IMR-90 (cell line): Measurements from ENCODE around the gene EGFR. TPM values are rescaled to one million over a fixed set of nuclear protein-coding genes. Genes with fewer than 3 reads are reported as not detected.

Source experiments
- ATAC-seq: fragments of 200-7000 bp; cut with Tn5 transposase; 2 replicates; pipeline ENCODE4 v1.9.1; 2020; ENCODE audit warnings: low read depth, mild to moderate bottlenecking, moderate library complexity
- BruUV-seq: library from RNA; stranded (reverse); fragments of 400-500 nt; replicated peaks from 2 replicates; lab custom pipeline; 2021; lab: Mats Ljungman, UMichigan
- CTCF ChIA-PET: fragments of 300-600 bp; formaldehyde crosslinking; extraction: SDS; loops from one replicate; lab custom pipeline; 2021; ENCODE audit warnings: antibody characterized with exemption; lab: Yijun Ruan, JAX
- POLR2A ChIA-PET: fragments of 300-600 bp; sonication (Branson Sonifier 250); formaldehyde crosslinking; loops from one replicate; lab custom pipeline; 2022; ENCODE audit warnings: antibody characterized with exemption; ENCODE audit not compliant: unreplicated experiment; lab: Charles Lee
- DNase-seq: peaks from one replicate; pipeline ENCODE4 v3.0.0; 2013
- H2AFZ ChIP-seq: replicated peaks from 2 replicates; pipeline ENCODE3; 2013; ENCODE audit warnings: low read length, mild to moderate bottlenecking; ENCODE audit not compliant: poor library complexity
- H2AK5ac ChIP-seq: 2 replicates; pipeline ENCODE4 v1.6.1; 2013; ENCODE audit warnings: low read depth, low read length, inconsistent platforms
- H2AK9ac ChIP-seq: replicated peaks from 2 replicates; pipeline ENCODE3; 2013; ENCODE audit warnings: mild to moderate bottlenecking, low read depth, low read length, moderate library complexity; ENCODE audit not compliant: poor library complexity
- H2BK120ac ChIP-seq: 2 replicates; pipeline ENCODE4 v1.6.1; 2013; ENCODE audit warnings: low read depth, low read length, inconsistent platforms
- H2BK15ac ChIP-seq: 3 replicates; pipeline ENCODE4 v1.6.1; 2013; ENCODE audit warnings: low read depth, low read length, inconsistent platforms
- H2BK20ac ChIP-seq: 2 replicates; pipeline ENCODE4 v1.6.1; 2013; ENCODE audit warnings: low read depth, mild to moderate bottlenecking, inconsistent platforms, low read length, moderate library complexity
- H2BK5ac ChIP-seq: 2 replicates; pipeline ENCODE4 v1.6.1; 2013; ENCODE audit warnings: mild to moderate bottlenecking, low read depth, low read length, inconsistent platforms; ENCODE audit not compliant: poor library complexity, severe bottlenecking
- H3K14ac ChIP-seq: replicated peaks from 2 replicates; pipeline ENCODE4 v1.6.1; 2013; ENCODE audit warnings: low read depth, low read length, inconsistent platforms
- H3K18ac ChIP-seq: 2 replicates; pipeline ENCODE4 v1.6.1; 2013; ENCODE audit warnings: low read depth, low read length, control low read depth
- H3K23ac ChIP-seq: 2 replicates; pipeline ENCODE4 v1.6.1; 2013; ENCODE audit warnings: low read depth, low read length, inconsistent platforms
- H3K27ac ChIP-seq: 2 replicates; pipeline ENCODE4 v1.5.1; 2013; ENCODE audit warnings: mild to moderate bottlenecking, control low read depth, low read length; ENCODE audit not compliant: insufficient read depth
- H3K27me3 ChIP-seq: 2 replicates; pipeline ENCODE4 v1.6.1; 2013; ENCODE audit warnings: low read length; ENCODE audit not compliant: control insufficient read depth, insufficient read depth
- H3K36me3 ChIP-seq: 2 replicates; pipeline ENCODE4 v1.6.1; 2013; ENCODE audit warnings: low read length, mixed read lengths; ENCODE audit not compliant: control insufficient read depth, insufficient read depth
- H3K4ac ChIP-seq: 2 replicates; pipeline ENCODE4 v1.6.1; 2013; ENCODE audit warnings: low read depth, low read length, inconsistent platforms
- H3K4me1 ChIP-seq: 2 replicates; pipeline ENCODE4 v1.6.1; 2013; ENCODE audit warnings: low read length, mixed read lengths; ENCODE audit not compliant: control insufficient read depth, insufficient read depth
- H3K4me2 ChIP-seq: 2 replicates; pipeline ENCODE4 v1.6.1; 2013; ENCODE audit warnings: low read depth, mild to moderate bottlenecking, control low read depth, low read length, moderate library complexity
- H3K4me3 ChIP-seq: 2 replicates; pipeline ENCODE4 v1.5.1; 2013; ENCODE audit warnings: low read depth, mild to moderate bottlenecking, control low read depth, low read length, moderate library complexity; ENCODE audit not compliant: insufficient read depth
- H3K56ac ChIP-seq: 2 replicates; pipeline ENCODE4 v1.6.1; 2013; ENCODE audit warnings: low read length, inconsistent platforms; ENCODE audit not compliant: insufficient read depth; ENCODE audit errors: extremely low read depth
- H3K79me1 ChIP-seq, 2 experiments: 2 replicates each; pipeline ENCODE4 v1.6.1; 2013; ENCODE audit warnings: low read length in 2 of 2, inconsistent platforms in 1 of 2, low read depth in 1 of 2
- H3K9ac ChIP-seq: 2 replicates; pipeline ENCODE4 v1.6.1; 2013; ENCODE audit warnings: low read depth, low read length, control low read depth
- H3K9me1 ChIP-seq: 2 replicates; pipeline ENCODE4 v1.6.1; 2013; ENCODE audit warnings: low read length, inconsistent platforms; ENCODE audit not compliant: insufficient read depth
- H3K9me3 ChIP-seq: 2 replicates; pipeline ENCODE4 v1.6.1; 2013; ENCODE audit warnings: low read length; ENCODE audit not compliant: control insufficient read depth, insufficient read depth
- H4K20me1 ChIP-seq: 2 replicates; pipeline ENCODE4 v1.6.1; 2013; ENCODE audit warnings: low read length, inconsistent platforms; ENCODE audit not compliant: insufficient read depth
- H4K5ac ChIP-seq: 2 replicates; pipeline ENCODE4 v1.6.1; 2013; ENCODE audit warnings: mild to moderate bottlenecking, low read depth, low read length, control low read depth
- H4K8ac ChIP-seq, 2 experiments: 2 replicates each; pipeline ENCODE4 v1.6.1; 2013; ENCODE audit warnings: low read depth in 2 of 2, low read length in 2 of 2, control low read depth in 1 of 2, inconsistent platforms in 1 of 2
- H4K91ac ChIP-seq: 2 replicates; pipeline ENCODE4 v1.6.1; 2013; ENCODE audit warnings: low read depth, low read length, inconsistent platforms; ENCODE audit not compliant: insufficient read depth
- BHLHE40 ChIP-seq: fragments of 150-350 bp; IDR thresholded peaks from 2 replicates; pipeline ENCODE4 v1.6.1; 2016; ENCODE audit warnings: mild to moderate bottlenecking, low read depth, low read length
- CEBPB ChIP-seq: IDR thresholded peaks from 2 replicates; pipeline ENCODE4 v1.6.1; 2012; ENCODE audit warnings: low read depth, low read length, improper control_type of control experiment
- CHD1 ChIP-seq: IDR thresholded peaks from 2 replicates; pipeline ENCODE4 v1.6.1; 2012; ENCODE audit warnings: low read depth, low read length, improper control_type of control experiment
- CTCF ChIP-seq: conservative IDR thresholded peaks from 2 replicates; pipeline ENCODE4 v1.5.1; 2012; ENCODE audit warnings: mild to moderate bottlenecking, low read depth, low read length, improper control_type of control experiment
- FOS ChIP-seq: fragments of 150-350 bp; IDR thresholded peaks from 2 replicates; pipeline ENCODE4 v1.6.1; 2016; ENCODE audit warnings: low read depth, low read length
- MAFK ChIP-seq: IDR thresholded peaks from 2 replicates; pipeline ENCODE4 v1.6.1; 2012; ENCODE audit warnings: low read depth, low read length, improper control_type of control experiment
- MAZ ChIP-seq: IDR thresholded peaks from 2 replicates; pipeline ENCODE4 v1.6.1; 2012; ENCODE audit warnings: low read depth, mild to moderate bottlenecking, low read length, improper control_type of control experiment, moderate library complexity, borderline replicate concordance
- MXI1 ChIP-seq: IDR thresholded peaks from 2 replicates; pipeline ENCODE4 v1.6.1; 2012; ENCODE audit warnings: low read depth, mild to moderate bottlenecking, low read length, moderate library complexity, borderline replicate concordance
- NFE2L2 ChIP-seq: fragments of 150-350 bp; IDR thresholded peaks from 2 replicates; pipeline ENCODE4 v1.6.1; 2016; ENCODE audit warnings: low read depth, mild to moderate bottlenecking, low read length
- POLR2A ChIP-seq: IDR thresholded peaks from 2 replicates; pipeline ENCODE4 v1.6.1; 2012; ENCODE audit warnings: mild to moderate bottlenecking, low read depth, low read length
- RAD21 ChIP-seq: IDR thresholded peaks from 2 replicates; pipeline ENCODE4 v1.6.1; 2012; ENCODE audit warnings: low read length, improper control_type of control experiment
- RCOR1 ChIP-seq: IDR thresholded peaks from 2 replicates; pipeline ENCODE4 v1.6.1; 2012; ENCODE audit warnings: mild to moderate bottlenecking, low read length, improper control_type of control experiment; ENCODE audit not compliant: insufficient replicate concordance
- RFX5 ChIP-seq: IDR thresholded peaks from 2 replicates; pipeline ENCODE4 v1.8.0; 2012; ENCODE audit warnings: low read depth, mild to moderate bottlenecking, low read length, moderate library complexity
- SMC3 ChIP-seq: fragments of 150-350 bp; IDR thresholded peaks from 2 replicates; pipeline ENCODE4 v1.6.1; 2016; ENCODE audit warnings: low read depth, mild to moderate bottlenecking, antibody characterized with exemption, low read length, moderate library complexity
- USF2 ChIP-seq: fragments of 150-350 bp; IDR thresholded peaks from 2 replicates; pipeline ENCODE4 v1.6.1; 2017; ENCODE audit warnings: mild to moderate bottlenecking, antibody characterized with exemption, low read length, low read depth
- WGBS, 2 experiments: methylation state at CpG; one replicate each; pipeline versions ENCODE4 v1.1.5 to v1.1.7; 2013; ENCODE audit warnings: missing lambda C conversion rate in 2 of 2; ENCODE audit not compliant: insufficient read length in 1 of 2; ENCODE audit errors: extremely low coverage in 2 of 2; 5-methylcytosine and 5-hydroxymethylcytosine counted together
- dilution Hi-C: fragments of 300-500 bp; cut with HindIII; formaldehyde crosslinking; loops from one replicate; pipeline ENCODE4 v1.14.3; 2018; ENCODE audit warnings: low sequenced_read_pairs; ENCODE audit not compliant: unreplicated experiment
- in situ Hi-C: fragments of 300-500 bp; cut with MboI; formaldehyde crosslinking; loops from 3 replicates; pipeline ENCODE4 v1.14.3; 2019; ENCODE audit warnings: low sequenced_read_pairs, inconsistent platforms, mixed read lengths
- intact Hi-C: fragments of 100-400 bp; cut with micrococcal nuclease; formaldehyde crosslinking; loops from 2 replicates; pipeline ENCODE4 v1.10.0; 2022
- polyA plus RNA-seq, 3 experiments: library from polyadenylated mRNA; depleted of rRNA; stranded (reverse); fragments of >200 nt; gene quantifications; 2 replicates each; pipeline ENCODE4 v1.2.3, GENCODE V29; 2012; ENCODE audit warnings: low replicate concordance in 1 of 3
- total RNA-seq: library from RNA; depleted of rRNA; stranded (reverse); fragments of >200 nt; gene quantifications from 2 replicates; pipeline ENCODE4 v1.2.3, GENCODE V29; 2012
- TF ChIP-seq, protein P1 (sequence below): fragments of 150-350 bp; IDR thresholded peaks from 2 replicates; pipeline ENCODE4 v1.6.1; 2016; ENCODE audit warnings: low read depth, mild to moderate bottlenecking, low read length, moderate library complexity, borderline replicate concordance

EGFR gene
- total and polyA plus RNA-seq, 2 of the 4 experiments (the other 2 are of a cell fraction) = 36.9 to 60.4 TPM

DNA sequence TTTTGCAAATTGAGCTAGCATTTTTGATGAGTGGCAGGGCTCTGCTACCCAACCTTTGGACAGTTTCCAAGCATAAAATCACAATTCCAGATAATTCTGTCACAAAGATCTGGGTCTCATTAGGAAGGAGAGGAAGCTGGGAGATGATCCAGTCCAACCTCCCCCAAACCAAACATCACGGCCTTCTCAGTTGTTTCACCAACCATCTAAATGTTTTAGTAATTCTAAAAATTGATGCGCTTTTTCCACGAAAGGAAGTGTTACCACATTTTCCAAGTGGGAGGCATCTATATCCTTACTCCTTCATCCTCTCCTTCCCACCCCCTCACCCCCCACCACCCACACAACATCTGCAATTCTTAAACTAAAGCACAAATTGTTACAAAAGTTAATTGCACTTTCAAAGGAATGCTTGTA, 108.3 kb downstream of the EGFR start:
- H3K9ac ChIP-seq = no peak overlapping the region
- peak overlapping the region; percentile 33; the same call in 1 of the 2 replicates for H2BK20ac ChIP-seq
- H3K14ac ChIP-seq = peak overlapping the region; percentile 30
- peak overlapping the region; percentile 95 for H3K4ac ChIP-seq
- WGBS, 2 experiments = no CpG with 5 or more reads among the region's 3 CpGs
- no peaks in the 10 kb centered on the region for H3K9me3 ChIP-seq
- peaks cover 28 to 77% of the 10 kb centered on the region in 2 experiments for H3K79me1 ChIP-seq
- H4K20me1 ChIP-seq = no peaks in the 10 kb centered on the region
- H3K27ac ChIP-seq = peak overlapping the region; percentile 95; the same call in 1 of the 2 replicates
- H2AFZ ChIP-seq = no peak overlapping the region
- no peak overlapping the region for H2AK5ac ChIP-seq
- ATAC-seq (no peak), DNase-seq (no peak)
- H3K36me3 ChIP-seq = peaks cover 7% of the 10 kb centered on the region
- no peak overlapping the region for H4K91ac ChIP-seq
- intact Hi-C loops = no loop called here
- H4K5ac ChIP-seq = peak overlapping the region; percentile 35; the same call in 1 of the 2 replicates
- H2AK9ac ChIP-seq = no peak overlapping the region
- peak overlapping the region; percentile 97 for H2BK5ac ChIP-seq
- no peak overlapping the region for H2BK15ac ChIP-seq
- ChIA-PET CTCF (no interaction called here), POLR2A (no interaction called here)
- in situ Hi-C loops = no loop called here
- peaks cover 25% of the 10 kb centered on the region for H3K9me1 ChIP-seq
- H3K4me3 ChIP-seq = no peak overlapping the region
- peak overlapping the region; percentile 4 to 92 for H4K8ac ChIP-seq
- peak overlapping the region; percentile 31; the same call in 1 of the 2 replicates for H3K4me2 ChIP-seq
- H3K18ac ChIP-seq = peak overlapping the region; percentile 59; the same call in 1 of the 2 replicates
- no TSS peak for BruUV-seq
- dilution Hi-C loops = no loop called here
- H2BK120ac ChIP-seq = peak overlapping the region; percentile 98
- peak overlapping the region; percentile 36; the same call in 1 of the 2 replicates for H3K23ac ChIP-seq
- H3K27me3 ChIP-seq = no peaks in the 10 kb centered on the region
- peaks cover 53% of the 10 kb centered on the region for H3K4me1 ChIP-seq
- TF ChIP-seq MAFK = no peak
- no peak for TF ChIP-seq RCOR1
- TF ChIP-seq BHLHE40 = no peak
- no peak for TF ChIP-seq SMC3
- TF ChIP-seq CTCF = no peak
- no peak for TF ChIP-seq NFE2L2
- TF ChIP-seq, protein P1, sequence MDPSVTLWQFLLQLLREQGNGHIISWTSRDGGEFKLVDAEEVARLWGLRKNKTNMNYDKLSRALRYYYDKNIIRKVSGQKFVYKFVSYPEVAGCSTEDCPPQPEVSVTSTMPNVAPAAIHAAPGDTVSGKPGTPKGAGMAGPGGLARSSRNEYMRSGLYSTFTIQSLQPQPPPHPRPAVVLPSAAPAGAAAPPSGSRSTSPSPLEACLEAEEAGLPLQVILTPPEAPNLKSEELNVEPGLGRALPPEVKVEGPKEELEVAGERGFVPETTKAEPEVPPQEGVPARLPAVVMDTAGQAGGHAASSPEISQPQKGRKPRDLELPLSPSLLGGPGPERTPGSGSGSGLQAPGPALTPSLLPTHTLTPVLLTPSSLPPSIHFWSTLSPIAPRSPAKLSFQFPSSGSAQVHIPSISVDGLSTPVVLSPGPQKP = no peak
- TF ChIP-seq CHD1 = no peak
- no peak for TF ChIP-seq FOS
- no peak for TF ChIP-seq RFX5
- no peak for TF ChIP-seq RAD21
- TF ChIP-seq MAZ = no peak
- TF ChIP-seq POLR2A = no peak
- TF ChIP-seq CEBPB = no peak
- TF ChIP-seq MXI1 = no peak
- no peak for TF ChIP-seq USF2
- H3K56ac ChIP-seq = peak overlapping the region; percentile 29; the same call in 1 of the 2 replicates
